NK-92 (cell line): ENCODE data around the gene GORAB.

ENCODE experiments used
- DNase-seq: peaks from one replicate; lab custom pipeline; 2025; ENCODE audit not compliant: unreplicated experiment; lab: John Stamatoyannopoulos, UW

The GORAB gene

GRCh38 chr1:170537798-170538503 is 6.0 kb downstream of the GORAB start:
- DNase-seq: no peak

DNA sequence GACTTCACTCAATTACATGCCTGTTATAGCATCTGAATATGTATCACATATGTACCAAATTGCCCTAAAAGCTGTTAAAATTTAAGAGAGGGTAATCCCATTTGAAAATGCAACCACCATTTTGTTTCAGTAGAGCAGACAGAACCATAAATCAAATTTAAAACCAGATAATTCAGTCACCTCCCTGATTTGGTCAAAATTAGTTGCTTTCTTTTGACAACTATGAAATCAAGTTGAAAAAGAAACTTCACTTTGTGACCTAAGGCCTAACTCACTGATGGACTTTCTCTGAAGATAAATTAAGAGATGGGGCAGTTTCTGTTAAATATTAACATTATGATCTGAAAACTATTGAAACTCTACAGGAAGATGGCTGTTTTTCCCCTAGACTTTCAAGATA is 6.7 kb downstream of the GORAB start:
- no peak for DNase-seq

GRCh38 chr1:170539154-170539553 is 7.2 kb downstream of the GORAB start:
- DNase-seq: no peak

- DNase-seq: no peak
These were observed 12.7 kb downstream of the GORAB start for GRCh38 chr1:170544624-170545023.

DNA sequence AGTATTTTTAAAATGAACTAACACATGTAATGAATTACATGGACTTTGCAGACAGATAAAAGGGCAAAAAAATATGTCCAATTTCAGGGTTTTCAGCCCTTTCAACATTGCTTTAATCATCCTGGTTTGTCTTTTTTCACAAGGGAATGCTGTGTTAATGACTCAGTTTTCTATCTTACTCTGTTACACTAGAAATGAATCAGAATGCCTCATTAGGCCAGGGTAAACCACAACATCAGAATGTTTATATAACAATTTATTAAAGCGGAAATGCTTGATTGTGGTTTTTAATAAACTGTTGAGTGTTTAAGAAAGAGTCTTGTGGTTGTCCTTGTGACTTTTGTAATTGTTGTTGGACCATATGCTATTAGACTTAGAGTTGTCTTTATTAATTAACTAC is 13.5 kb downstream of the GORAB start:
- DNase-seq: no peak

DNA sequence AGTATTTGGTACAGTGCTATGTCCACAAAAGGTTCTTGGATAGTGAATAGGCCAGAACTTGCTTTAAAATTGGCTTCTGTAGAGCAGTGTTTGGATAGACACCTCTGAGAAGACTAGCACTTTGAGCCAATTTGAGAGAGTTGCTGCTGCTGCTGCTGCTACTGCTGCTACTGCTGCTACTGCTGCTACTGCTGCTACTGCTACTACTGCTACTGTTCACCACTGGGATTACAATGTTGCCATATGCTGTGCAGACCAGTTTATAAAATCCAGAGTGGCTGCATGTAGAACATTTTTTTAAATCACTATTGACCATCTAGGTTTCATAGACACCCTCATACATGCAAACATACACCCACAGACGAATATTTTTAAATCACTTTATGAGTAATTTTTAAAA is 15.3 kb downstream of the GORAB start:
- DNase-seq: no peak

DNA sequence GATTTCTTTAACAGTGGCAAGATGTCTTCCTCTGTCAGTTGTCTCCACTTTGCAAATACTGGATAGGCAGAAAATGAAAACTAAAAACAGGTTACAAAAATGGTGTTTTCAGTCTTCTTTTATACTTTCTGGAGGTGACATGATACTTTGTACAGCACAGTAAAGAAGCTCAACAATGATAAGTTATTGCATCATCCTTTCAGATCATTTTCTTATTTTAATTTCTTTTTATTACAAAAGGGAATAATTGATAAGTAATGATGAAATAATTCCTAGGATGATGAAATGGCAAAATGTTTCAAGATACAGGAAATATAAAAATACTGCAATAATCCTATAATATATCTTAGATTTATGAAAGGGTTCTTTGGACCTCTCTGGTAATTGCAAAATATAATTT is 16.5 kb downstream of the GORAB start:
- DNase-seq: no peak

- no peak for DNase-seq
These were observed 23.4 kb downstream of the GORAB start for GRCh38 chr1:170555370-170555769.

DNA sequence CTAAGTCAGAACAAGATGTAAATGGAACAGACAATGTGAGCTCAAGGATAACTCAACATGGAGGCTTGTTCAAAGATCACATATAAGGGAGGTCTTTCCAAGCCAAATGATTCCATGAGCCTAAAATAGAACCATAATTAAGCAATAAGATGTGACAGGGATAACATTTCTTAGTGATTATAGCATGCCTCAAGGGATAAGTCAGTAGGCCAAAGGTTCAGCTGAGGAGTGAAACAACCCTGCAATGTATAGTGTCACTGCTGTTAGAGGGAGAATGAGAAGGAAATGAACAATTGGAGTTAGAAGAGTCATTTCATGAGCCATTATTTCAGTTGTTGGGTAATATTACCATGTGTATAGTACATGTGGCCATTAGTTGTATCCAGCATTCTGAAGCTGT is 25.0 kb downstream of the GORAB start:
- DNase-seq: no peak

DNA sequence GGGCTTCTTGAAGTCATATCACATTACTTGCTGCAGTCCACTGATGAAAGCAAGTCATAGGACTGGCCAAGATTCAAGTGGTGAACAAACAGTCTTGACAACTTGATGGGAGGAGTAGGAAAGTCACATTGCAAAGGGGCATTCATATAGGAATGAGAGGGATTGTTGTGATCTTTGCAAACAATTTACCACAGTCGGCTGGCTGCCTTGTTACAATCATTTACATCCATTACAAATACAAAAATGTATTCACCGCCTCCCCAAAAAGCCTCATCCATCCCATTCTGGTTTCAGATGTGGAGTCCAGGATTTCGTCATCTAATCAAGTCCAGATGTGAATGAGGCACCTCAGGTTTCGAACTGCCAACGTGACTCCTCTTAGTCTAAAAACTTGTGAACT is 26.8 kb downstream of the GORAB start:
- DNase-seq: no peak

DNA sequence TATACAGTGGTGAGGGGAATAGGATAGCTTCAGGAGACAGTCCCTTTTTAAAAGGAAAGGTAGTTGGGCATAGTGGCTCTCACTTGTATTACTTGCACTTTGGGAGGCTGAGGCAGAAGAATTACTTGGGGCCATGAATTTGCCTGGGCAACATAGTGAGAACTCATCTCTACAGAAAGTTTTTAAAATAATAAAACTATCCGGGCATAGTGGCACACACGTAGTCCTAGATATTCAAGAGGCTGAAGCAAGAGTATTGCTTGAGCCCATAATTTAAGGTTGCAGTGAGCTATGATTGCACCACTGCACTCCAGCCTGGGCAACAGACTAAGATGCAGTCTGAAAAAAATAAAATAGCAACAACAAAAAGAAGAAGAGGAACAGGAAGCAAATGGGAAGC is 27.2 kb downstream of the GORAB start:
- DNase-seq: no peak

DNA sequence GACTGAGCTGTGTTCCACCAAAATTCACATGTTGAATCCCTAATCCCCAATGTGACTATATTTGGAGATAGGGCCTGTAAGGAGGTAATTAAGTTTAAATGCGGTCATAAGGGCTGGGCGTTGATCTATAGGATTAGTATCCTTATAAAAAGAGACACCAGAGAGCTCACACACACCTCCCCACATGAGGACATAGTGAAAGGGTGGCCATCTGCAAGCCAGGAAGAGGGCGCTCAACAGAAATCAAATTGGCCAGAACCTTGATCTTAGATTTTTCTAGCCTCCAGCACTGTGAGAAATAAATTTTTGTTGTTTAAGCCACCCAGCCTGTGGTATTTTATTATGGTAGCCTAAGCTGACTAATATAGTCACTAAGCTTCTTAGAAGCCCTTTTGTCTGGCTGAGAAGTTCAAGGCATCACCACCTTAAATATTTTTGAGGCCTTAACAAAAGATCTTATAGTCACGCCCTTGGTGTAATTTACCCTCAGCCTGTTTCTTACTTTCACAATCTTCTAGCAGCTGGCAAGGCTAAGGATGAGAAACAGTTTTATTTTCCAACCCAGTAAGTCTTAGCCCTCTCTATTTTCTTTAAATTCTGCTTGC is 28.8 kb downstream of the GORAB start:
- DNase-seq: no peak

- no peak for DNase-seq
These were observed 30.8 kb downstream of the GORAB start for GRCh38 chr1:170562646-170563338.

DNA sequence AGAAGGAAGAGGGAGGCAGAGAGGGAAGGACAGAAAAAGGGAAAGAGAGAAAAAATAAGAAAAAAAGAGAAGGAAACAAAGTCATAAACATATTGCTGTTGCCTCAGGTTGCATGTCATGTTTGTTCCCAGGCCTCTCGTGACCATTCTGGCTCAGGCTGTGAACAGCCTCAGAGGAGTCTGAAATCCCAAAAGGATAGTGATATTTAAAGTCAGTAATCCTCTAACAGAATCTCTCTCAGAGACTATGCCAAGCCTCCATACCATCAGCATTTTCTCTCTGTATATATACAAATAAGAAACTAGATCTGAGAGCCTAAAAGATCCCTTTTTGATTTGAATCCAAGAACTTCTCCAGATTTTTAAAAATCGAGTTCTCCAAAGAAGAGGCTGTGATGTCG is 35.2 kb downstream of the GORAB start:
- DNase-seq: no peak

- DNase-seq: no peak
These were observed 36.2 kb downstream of the GORAB start for GRCh38 chr1:170568197-170568596.

DNA sequence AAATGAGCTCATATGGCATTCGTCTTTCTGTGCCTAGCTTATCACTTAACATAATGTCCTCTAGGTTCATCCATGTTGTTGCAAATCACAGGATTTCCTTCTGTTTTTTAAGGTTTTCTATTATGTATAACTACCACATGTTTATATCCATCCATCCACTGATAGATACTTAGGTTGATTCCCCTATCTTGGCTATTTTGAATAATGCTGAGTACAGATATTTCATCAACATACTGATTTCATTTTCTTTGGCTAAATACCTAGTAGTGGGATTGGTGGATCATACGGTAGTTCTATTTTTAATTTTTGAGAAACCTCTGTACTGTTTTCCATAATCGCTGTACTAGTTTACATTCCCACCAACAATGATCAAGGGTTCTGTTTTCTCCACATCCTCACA is 45.0 kb downstream of the GORAB start:
- DNase-seq: no peak

- DNase-seq: no peak
These were observed 46.4 kb downstream of the GORAB start for GRCh38 chr1:170578359-170578758.

DNA sequence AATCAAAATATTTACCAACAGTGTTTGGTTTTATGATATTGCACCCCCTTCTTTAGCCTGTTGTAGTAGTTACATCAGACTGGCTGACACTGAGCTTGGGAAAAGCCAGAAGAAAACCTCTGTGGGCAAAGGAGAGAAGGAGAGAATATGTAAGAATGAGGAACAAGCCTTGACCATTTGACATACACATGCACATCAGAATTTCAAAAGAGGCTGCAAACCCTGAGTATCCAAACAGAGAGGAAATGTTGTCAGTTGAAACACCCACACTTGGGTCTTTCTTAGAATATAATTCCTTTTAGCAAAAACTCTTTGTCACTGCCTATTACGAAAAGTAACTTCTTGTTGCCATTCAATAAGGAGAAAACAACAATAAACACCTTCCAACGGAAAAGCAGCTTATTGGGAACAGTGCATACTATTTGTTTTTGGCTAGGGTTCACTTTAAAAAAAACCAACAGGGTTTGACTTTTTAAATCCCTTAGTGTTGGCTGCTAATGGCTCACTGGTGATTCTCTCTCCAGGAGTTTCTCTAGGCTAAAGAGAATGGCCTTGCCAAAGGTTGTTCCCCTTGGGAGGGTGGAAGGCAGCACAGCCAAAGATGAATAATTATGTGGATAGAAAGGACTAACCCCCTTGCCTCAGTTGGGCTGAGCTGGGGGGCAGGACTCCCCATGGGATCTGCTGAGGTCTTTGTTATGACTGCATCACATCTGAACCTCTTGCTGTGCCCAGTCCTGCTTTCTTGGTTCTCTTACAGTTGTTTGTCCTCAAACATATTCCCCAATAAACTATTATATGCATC is 48.9 kb downstream of the GORAB start:
- no peak for DNase-seq

DNA sequence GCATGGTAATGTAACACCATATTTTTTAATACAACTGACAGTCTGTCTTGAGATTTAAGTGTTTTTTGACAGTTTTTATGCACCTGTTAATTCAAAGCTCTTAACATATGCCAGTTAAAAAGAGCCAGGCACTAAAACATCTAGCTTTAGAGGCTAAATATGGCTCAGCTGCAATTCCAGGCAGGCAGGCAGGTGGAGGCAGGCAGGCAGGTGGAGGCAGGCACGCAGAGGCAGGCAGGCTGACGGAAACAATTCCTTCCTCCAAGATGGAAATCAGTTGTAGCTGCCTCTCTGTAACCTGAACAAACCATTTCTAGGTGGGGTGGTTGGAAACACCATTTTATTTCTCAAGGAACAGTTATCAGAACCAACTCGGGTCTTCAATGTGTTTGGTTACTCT is 51.2 kb downstream of the GORAB start:
- no peak for DNase-seq

DNA sequence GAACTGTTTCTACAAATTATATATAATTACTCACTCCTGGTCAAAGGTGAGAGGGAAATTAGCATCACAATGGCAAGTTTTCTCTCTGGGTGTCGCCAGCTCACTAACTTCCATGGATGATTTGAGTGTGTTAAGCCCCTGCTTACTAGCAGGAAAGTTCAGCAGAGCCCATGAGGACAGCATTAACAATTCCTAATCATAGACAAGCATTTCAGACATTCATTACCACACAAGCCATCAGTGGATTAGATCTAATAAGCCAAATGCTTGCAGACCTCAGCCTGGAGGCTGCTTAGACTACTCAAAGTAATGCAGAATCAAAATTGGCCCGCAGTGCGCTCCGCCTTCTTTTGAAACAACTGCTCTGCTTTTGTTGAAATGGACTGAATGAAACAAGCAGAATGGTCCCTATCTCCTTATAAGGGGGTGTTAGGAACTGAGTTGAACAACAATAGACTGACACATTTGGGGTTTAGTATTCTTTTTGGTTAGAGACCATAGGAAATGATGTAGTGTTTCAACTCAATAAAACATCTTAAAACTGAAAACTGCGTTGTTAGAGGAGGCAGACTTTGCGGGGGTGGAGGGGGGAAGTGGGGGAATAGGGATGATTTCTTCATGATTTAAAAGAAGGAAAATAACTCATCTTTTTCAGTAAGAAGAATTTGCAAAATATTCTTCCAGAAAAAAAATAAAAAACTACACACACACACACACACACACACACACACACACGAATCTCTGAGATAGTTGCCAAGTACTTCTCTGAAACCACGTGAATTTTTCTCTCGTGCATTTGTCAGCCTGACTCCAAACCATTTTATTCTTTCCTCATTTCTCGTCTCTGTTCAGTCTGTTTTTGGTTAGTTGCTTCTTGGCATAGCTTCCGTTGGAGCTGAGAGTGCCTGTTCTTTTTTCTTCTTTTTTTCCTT is 54.6 kb downstream of the GORAB start:
- DNase-seq: no peak

GRCh38 chr1:170587253-170587593 is 55.3 kb downstream of the GORAB start:
- no peak for DNase-seq
